ENCODE results near the gene TMSB10. TPM values are rescaled to one million over a fixed set of nuclear protein-coding genes. Genes with fewer than 3 reads are reported as not detected.
A peak's percentile ranks its signal among the peaks of the same experiment; 100 is the strongest.

The TMSB10 gene
- total RNA-seq, 1 experiment from 2014 or later, result 869 TPM

DNA sequence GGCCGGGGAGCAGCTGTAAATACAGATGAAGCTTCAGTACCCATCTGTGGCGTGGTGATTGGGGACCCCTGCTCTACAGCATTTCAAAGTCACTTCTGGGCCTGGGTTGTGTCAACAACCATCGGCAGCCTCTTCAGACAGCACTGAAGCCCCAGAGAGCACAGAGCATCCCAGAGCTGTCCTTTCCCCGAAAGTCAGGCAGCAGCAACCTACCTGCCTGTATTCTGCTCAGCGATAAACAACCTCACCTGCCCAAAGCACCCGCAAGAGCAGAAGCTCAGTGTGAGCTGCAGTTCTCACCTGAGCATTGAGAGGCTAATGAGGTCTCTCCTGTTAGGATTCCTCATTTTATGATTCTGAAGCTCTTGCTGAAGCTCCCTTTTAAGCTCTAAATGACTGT, 43.9 kb upstream of the TMSB10 start:
- H3K4me1 Mint-ChIP-seq, result peaks cover 17% of the 10 kb centered on the region
- peak overlapping the region; percentile 39; the same call in 1 of the 2 replicates for H3K27ac Mint-ChIP-seq
- TF ChIP-seq KAT7 (CRISPR knock-in tag; IDR thresholded peaks at IDR 0.05; ENCODE audit: borderline replicate concordance) (no peak), SOX15 (CRISPR knock-in tag; IDR thresholded peaks at IDR 0.05) (no peak)
- ATAC-seq (peak; percentile 34; the same call in 1 of the 2 replicates), DNase-seq (ENCODE audit: low spot score) (no peak)
- H3K4me3 Mint-ChIP-seq, result no peak overlapping the region
- ChIA-PET CTCF (interaction anchor here (0.9 to 3.3 kb wide), 6 partner anchors 9 to 120 kb away, joined by 3 to 18 read pairs (median 10); no protein-coding TSS in a partner anchor), POLR2A (interaction anchor here (1.2 kb wide), 1 partner anchor 19 kb away, joined by 3 read pairs; the partner anchor contains the start of gene TRABD2A)
- no peaks in the 10 kb centered on the region for H3K36me3 Mint-ChIP-seq
- peaks cover 19% of the 10 kb centered on the region for H3K27me3 Mint-ChIP-seq (ENCODE audit: low read depth)
- no peaks in the 10 kb centered on the region for H3K9me3 Mint-ChIP-seq

- H3K27me3 Mint-ChIP-seq (ENCODE audit: low read depth), result peaks cover 14% of the 10 kb centered on the region
- no peak overlapping the region; the same call in 1 of the 2 replicates for H3K27ac Mint-ChIP-seq
- no peak for ATAC-seq
- CTCF ChIA-PET, result interaction anchor here (0.6 to 3.3 kb wide), 7 partner anchors 8 to 121 kb away, joined by 3 to 18 read pairs (median 7); no protein-coding TSS in a partner anchor
- H3K4me3 Mint-ChIP-seq, result no peak overlapping the region
- H3K9me3 Mint-ChIP-seq, result no peaks in the 10 kb centered on the region
- H3K36me3 Mint-ChIP-seq, result no peaks in the 10 kb centered on the region
- DNase-seq (ENCODE audit: low spot score), result no peak
- H3K4me1 Mint-ChIP-seq, result peaks cover 14% of the 10 kb centered on the region
- 0 out of 2 replicates have a peak, but pooled peaks have one; percentile 18 for TF ChIP-seq ZNF281 (CRISPR knock-in tag; IDR thresholded peaks at IDR 0.05)
- TF ChIP-seq, protein P1, sequence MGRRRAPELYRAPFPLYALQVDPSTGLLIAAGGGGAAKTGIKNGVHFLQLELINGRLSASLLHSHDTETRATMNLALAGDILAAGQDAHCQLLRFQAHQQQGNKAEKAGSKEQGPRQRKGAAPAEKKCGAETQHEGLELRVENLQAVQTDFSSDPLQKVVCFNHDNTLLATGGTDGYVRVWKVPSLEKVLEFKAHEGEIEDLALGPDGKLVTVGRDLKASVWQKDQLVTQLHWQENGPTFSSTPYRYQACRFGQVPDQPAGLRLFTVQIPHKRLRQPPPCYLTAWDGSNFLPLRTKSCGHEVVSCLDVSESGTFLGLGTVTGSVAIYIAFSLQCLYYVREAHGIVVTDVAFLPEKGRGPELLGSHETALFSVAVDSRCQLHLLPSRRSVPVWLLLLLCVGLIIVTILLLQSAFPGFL (CRISPR knock-in tag; IDR thresholded peaks at IDR 0.05; ENCODE audit: borderline replicate concordance), result no peak
- TF ChIP-seq, protein P2, sequence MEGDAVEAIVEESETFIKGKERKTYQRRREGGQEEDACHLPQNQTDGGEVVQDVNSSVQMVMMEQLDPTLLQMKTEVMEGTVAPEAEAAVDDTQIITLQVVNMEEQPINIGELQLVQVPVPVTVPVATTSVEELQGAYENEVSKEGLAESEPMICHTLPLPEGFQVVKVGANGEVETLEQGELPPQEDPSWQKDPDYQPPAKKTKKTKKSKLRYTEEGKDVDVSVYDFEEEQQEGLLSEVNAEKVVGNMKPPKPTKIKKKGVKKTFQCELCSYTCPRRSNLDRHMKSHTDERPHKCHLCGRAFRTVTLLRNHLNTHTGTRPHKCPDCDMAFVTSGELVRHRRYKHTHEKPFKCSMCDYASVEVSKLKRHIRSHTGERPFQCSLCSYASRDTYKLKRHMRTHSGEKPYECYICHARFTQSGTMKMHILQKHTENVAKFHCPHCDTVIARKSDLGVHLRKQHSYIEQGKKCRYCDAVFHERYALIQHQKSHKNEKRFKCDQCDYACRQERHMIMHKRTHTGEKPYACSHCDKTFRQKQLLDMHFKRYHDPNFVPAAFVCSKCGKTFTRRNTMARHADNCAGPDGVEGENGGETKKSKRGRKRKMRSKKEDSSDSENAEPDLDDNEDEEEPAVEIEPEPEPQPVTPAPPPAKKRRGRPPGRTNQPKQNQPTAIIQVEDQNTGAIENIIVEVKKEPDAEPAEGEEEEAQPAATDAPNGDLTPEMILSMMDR (IDR thresholded peaks at IDR 0.05), result no peak
- no peak for TF ChIP-seq MXD4 (CRISPR knock-in tag; IDR thresholded peaks at IDR 0.05; ENCODE audit: borderline replicate concordance)
- TF ChIP-seq ZNF219 (CRISPR knock-in tag; IDR thresholded peaks at IDR 0.05; ENCODE audit: borderline replicate concordance), result no peak
- TF ChIP-seq SMAD3 (CRISPR knock-in tag; IDR thresholded peaks at IDR 0.05; ENCODE audit: borderline replicate concordance), result no peak
- no peak for TF ChIP-seq JAZF1 (CRISPR knock-in tag; IDR thresholded peaks at IDR 0.05)
- POLR2A ChIA-PET, result interaction anchor here (1.2 kb wide), 1 partner anchor 19 kb away, joined by 3 read pairs; the partner anchor contains the start of gene TRABD2A
These were observed 43.5 kb upstream of the TMSB10 start for GRCh38 chr2:84862006-84862405.

GRCh38 chr2:84865181-84865783, 40.2 kb upstream of the TMSB10 start:
- H3K4me1 Mint-ChIP-seq, result peaks cover 14% of the 10 kb centered on the region
- no peaks in the 10 kb centered on the region for H3K36me3 Mint-ChIP-seq
- no peak for DNase-seq (ENCODE audit: low spot score)
- no peak overlapping the region for H3K27ac Mint-ChIP-seq
- peaks cover 3% of the 10 kb centered on the region; the same call in 1 of the 2 replicates for H3K9me3 Mint-ChIP-seq
- ChIA-PET POLR2A (no interaction called here), CTCF (interaction anchor here (0.5 kb wide), 1 partner anchor 643 kb away, joined by 3 read pairs; no protein-coding TSS in a partner anchor)
- TF ChIP-seq SOX15 (CRISPR knock-in tag; IDR thresholded peaks at IDR 0.05), result no peak
- no peak for TF ChIP-seq ARID4B (CRISPR knock-in tag; IDR thresholded peaks at IDR 0.05; ENCODE audit: borderline replicate concordance)
- TF ChIP-seq ETV6 (CRISPR knock-in tag; IDR thresholded peaks at IDR 0.05), result no peak
- TF ChIP-seq E2F1 (CRISPR knock-in tag; IDR thresholded peaks at IDR 0.05), result no peak
- TF ChIP-seq IRF1 (CRISPR knock-in tag; IDR thresholded peaks at IDR 0.05), result no peak
- TF ChIP-seq MYBL2 (CRISPR knock-in tag; IDR thresholded peaks at IDR 0.05), result no peak
- H3K27me3 Mint-ChIP-seq (ENCODE audit: low read depth), result no peaks in the 10 kb centered on the region; the same call in 1 of the 2 replicates
- ATAC-seq, result no peak
- H3K4me3 Mint-ChIP-seq, result no peak overlapping the region
